GM19324 (cell line): ENCODE measurements around the gene SLC5A10.
A peak's percentile ranks its signal among the peaks of the same experiment; 100 is the strongest.
"Not testable (repeated sequence)": the region's sequence is repeated elsewhere in the genome, so short reads cannot be mapped to it uniquely, and the experiment has no call there.

Experiments used
- ATAC-seq: cut with Tn5 transposase; IDR thresholded peaks from one replicate; pipeline ENCODE4 v1.9.1; 2021; ENCODE audit warnings: mild to moderate bottlenecking, moderate library complexity; ENCODE audit not compliant: unreplicated experiment, low FRiP score

The SLC5A10 gene

DNA sequence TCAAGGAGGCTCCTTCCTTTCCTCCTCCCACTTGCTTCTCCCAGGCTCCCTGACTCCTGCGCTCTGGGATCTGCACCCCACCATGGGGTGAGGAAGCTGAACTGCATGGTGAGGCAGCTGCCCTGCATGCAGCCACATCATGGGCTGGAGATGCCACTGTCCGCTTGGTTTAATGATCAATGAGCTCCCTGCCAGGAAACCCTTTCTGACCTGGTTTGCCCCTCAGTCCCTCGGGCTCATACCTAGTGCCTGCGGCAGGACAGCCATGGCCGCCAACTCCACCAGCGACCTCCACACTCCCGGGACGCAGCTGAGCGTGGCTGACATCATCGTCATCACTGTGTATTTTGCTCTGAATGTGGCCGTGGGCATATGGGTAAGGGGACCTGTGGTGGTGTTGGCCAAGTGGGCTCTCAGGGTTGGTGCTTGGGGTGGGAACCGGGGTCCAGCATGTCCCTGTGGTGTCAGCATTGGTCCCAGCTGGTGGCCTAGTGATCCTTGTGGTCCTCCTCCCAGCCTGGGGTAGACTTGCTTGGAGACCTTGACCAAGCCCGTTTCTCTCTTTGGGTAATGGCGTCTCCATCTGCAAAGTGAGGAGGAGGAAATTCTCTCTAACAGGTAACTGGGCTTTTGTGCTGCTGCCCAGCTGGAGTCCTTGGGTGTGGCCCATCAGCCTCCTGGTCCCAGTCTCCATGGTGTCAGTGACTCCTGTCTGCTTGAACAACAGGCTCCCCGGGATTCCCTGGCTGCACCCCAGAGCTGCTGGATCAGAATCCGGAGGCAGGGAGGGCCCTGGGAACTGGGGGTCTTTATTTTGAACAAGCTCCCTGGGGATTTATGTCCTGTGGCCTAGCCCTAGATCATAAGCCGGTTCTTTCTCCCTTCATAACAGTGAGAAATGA lies at the start of gene SLC5A10:
TSS of gene SLC5A10 (plus strand) at position 225 of the 902 bp plus-strand sequence. CDS start at position 266, 41 bp downstream.
- ATAC-seq, result no peak

- ATAC-seq, result no peak
Measured at GRCh38 chr17:18904482-18904881, 47.5 kb upstream of the SLC5A10 start.

DNA sequence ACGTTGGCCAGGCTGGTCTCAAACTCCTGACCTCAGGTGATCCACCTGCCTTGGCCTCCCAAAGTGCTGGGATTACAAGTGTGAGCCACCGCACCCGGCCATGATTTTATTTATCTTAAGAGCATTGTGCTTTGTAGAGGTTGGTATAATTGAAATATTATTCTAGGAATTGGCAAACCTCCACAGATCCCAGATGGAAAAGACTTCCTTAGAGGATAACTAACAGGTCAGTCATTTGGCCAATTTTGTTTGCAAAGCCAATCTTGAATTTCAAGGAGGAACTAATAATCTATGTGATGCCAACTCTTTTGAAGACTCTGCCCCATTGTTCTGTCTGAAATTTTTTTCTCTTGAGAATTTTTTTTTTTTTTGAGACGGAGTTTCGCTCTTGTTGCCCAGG lies 46.7 kb upstream of the SLC5A10 start:
- no peak for ATAC-seq

DNA sequence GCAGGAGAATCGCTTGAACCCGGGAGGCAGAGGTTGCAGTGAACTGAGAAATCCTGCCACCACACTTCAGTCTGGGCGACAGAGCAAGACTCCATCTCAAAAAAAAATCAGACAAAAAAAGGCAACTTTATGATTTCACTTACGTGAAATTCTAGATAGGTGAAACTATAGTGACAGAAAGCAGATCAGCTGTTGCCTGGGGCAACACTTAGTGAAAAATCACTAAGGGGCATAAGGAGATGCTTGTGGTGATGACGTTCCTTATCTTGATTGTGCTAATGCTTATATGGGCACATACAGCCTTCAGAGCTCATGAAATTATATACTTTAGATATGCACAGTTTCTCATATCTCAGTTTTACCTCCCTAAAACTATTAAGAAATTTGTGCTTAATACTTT lies 41.6 kb upstream of the SLC5A10 start:
- no peak for ATAC-seq

- no peak for ATAC-seq
Measured at GRCh38 chr17:18910881-18911280, 41.1 kb upstream of the SLC5A10 start.

DNA sequence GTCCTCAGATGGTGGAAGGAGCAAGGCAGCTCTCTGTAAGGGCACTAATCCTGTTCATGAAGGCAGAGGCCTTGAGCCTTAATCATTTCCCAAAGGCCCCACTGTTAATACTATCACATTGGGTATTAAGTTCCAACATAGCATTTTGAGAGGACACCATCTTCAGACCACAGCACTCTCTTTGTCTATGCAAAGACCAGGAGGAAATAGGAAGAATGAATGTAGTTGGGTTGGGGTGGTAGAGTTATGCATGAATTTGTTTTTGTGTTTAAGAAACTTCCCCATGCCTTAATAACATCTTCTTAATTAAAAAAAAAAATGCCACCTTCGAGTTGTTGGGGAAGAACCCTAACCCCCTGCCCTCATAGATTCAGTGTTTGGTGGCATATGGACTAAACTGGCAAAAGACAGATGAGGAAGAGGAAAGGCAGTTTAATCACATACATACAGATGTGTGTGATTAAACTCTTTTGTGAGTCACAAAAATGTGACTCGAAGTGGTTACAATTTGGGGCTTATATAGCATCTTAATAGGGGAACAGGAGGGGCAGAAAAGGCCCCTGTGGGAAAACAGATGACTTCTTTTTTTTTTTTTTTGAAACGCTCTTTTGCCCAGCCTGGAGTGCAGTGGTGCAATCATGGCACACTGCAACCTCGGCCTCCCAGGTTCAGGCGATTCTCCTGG lies 35.0 kb upstream of the SLC5A10 start:
- no peak for ATAC-seq

DNA sequence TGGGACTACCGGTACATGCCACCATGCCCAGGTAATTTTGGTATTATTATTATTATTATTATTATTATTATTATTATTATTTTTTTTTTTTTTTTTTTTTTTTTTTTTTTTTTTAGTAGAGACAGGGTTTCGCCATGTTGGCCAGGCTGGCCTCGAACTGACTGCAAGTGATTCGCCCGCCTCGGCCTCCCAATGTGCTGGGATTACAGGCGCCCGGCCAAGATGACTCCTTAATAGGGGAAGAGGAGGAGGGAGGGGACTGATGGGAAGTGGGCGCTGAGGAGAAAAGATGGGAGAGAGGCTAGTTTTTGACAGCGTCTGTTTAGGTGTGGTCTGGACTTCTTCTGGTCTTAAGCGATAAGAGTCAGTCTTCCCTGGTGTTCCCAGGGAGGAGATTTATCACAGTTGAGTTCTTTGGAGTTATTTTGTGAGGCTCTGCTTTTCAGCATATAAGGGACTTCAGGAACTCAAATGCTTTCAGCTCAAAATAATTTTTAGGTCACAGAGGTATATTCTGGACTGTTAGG lies 34.4 kb upstream of the SLC5A10 start:
- no peak for ATAC-seq

DNA sequence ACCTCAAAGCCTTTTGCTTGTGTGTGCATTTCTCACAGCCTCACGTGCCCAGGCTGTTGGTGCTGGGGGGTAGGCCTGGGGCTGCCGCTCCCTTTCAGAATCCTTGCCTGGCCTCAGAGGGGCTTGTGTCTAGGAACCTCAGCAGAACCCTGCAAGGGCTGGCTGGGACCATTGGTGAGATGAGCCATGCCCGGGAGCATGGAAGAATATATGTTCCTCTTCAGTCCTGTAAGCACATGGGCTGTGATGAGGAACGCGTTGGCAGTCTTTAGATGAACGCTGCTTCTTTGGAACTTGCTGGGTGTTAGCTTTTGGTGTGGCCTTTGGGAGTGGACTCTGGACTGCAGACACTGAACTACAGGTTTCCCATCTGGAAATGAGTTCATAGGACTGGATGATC lies 32.0 kb upstream of the SLC5A10 start:
- ATAC-seq, result no peak

DNA sequence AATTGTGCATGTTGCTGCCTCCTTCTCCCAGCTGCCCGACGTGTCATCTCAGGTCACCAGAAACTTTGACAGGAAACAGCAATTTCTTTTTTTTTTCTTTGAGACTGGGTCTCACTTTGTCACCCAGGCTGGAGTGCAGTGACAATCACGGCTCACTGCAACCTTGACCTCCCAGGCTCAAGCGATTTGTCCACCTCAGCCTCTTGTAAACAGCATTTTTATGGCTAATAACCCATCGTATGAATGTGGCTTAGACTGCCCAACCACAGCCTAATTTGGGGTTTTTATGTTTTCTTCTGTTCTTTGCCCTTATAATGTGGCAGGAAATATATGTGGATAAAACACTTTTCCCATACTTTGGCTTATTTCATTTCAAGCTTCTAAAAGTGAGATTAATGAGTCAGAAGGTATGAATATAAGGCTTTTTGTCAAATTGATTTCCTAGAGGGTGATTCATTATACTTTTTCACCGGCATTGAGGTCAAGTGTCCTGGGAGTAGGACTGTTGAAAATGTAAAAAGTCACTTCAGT lies 31.0 kb upstream of the SLC5A10 start:
- peak; percentile 51 for ATAC-seq

DNA sequence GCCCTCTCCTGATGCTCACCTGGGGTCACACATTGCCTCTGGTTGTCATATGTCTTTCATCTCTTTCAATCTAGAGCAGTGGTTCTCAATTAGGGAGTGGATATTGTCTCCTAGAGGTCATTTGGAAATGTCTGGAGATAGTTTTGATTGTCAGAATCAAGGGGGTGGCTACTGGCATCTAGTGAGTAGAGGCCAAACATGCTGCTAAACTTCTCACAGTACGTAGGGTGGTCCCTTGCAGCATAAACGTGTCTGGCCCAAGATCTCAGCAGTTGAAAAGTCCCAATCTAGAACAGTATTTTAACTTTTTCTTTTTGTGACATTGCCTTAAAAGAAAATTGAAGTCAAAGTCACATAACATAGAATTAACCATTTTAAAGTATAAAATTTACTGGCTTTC lies 30.5 kb upstream of the SLC5A10 start:
- ATAC-seq, result no peak

DNA sequence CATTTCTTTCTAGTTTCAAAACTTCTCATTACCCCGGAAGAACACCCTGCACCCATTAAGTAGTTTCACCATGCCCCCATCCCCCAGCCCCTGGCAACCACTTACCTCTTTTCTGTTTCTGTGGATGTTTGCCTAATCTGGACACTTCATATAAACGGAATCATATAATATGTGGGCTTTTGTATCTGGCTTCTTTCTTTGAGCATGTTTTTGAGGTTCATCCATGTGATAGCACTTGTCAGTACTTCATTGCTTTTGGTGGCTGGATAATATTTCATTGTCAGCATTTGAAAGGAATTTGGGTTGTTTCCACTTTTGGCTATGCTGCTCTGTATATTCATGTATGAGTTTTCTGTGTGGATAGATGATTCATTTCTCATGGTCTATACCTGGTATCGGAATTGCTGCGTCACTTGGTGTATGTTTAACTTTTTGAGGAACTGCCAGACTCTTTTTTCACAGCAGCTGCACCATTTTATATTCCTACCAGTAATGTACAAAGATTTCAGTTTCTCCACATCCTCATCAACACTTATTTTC lies 30.0 kb upstream of the SLC5A10 start:
- peak; percentile 49 for ATAC-seq

DNA sequence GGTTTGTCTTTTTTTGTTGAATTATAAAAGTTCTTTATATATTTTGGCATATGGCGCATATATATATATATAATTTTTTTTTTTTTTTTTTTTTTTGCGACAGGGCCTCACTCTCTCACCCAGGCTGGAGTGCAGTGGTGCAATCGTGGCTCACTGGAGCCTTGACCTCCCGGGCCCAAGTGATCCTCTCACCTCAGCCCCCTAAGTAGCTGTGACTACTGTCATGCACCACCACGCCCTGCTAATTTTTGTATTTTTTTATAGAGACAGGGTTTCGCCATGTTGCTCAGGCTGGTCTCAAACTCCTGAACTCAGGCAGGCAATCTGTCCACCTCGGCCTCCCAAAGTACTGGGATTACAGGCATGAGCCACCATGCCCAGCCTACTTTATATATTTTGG lies 29.4 kb upstream of the SLC5A10 start:
- not testable (repeated sequence) for ATAC-seq

DNA sequence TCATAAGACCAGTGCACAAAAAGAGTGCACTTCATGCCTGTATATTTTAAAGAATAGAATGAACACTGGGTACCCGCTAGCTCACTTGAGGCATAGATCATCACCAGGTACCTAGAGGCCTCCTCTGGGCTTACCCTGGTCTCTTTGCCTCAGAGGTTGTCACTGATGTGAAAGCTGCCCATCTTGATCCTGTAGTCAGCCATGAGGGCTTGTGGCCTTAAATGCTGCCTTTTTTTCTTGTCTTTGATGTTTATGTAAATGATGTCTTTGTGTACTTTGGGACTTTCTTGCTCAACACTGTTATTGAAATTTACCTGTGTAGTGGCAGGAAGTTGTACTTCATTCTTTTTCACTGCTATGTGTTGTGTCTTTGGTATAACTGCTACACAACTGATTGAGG lies 26.8 kb upstream of the SLC5A10 start:
- no peak for ATAC-seq

DNA sequence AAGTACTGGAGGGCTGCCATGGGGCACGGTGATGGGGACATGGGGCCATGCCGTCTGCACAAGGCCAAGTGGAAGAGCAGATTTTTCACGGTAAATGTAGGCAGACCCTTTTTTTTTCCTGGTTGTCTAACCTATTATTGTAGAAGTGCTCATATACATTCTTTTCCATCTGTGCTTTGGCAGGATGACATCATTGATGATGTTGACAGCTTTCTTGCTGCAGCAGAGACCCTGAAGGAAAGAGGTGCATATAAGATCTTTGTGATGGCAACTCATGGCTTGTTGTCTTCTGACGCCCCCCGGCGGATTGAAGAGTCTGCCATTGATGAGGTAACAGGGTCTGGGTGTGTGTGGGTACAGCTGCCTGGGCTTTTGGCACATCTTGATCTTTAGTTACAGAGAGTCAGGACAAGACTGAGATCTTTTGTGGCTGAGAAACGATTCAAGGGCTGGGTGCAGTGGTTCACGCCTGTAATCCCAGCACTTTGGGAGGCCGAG lies 23.3 kb upstream of the SLC5A10 start:
- ATAC-seq, result no peak

- no peak for ATAC-seq
Measured at GRCh38 chr17:18932360-18933055, 19.5 kb upstream of the SLC5A10 start.

DNA sequence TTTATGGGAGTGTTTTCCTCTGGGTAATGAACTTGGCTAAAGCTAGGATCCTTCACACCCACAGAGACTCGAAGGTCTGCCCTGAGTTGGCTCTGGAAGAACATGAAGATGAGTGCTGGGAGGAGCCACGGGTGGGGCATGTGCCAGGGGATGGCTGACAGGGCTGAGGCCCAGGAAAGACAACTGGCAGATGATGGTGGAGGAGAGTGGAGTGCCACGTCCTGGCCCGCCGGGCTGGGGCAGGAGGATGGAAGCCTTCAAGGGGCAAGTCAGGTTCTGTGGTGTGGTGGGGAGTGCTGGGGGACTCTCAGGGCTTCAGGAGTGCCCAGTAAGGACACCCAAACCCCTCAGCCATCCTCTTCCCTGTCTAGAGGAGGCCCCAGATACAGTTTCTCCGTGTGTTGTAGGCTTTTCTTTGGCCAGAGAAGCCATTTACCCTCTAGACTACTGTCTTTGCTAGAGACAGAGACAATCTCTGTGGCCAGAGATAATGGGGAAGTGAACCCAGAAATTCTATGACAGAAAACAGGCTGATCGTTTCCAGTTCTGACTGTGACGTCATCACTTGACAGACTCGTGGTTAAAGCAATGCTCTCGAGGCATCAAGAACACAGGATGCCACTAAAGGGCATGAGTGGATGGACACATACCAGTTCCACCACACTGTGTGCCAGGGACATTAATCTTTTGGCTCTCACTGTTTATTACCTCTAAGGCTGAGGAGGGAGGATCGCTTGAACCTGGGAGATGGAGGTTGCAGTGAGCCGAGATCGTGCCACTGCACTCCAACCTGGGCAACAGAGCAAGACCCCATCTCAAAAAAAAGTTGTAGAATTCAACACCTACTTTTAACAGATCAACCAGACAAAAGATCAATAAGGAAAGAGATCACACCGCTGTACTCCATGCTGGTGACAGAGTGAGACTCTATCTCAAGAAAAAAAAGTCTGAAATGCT lies 18.6 kb upstream of the SLC5A10 start:
- no peak for ATAC-seq

DNA sequence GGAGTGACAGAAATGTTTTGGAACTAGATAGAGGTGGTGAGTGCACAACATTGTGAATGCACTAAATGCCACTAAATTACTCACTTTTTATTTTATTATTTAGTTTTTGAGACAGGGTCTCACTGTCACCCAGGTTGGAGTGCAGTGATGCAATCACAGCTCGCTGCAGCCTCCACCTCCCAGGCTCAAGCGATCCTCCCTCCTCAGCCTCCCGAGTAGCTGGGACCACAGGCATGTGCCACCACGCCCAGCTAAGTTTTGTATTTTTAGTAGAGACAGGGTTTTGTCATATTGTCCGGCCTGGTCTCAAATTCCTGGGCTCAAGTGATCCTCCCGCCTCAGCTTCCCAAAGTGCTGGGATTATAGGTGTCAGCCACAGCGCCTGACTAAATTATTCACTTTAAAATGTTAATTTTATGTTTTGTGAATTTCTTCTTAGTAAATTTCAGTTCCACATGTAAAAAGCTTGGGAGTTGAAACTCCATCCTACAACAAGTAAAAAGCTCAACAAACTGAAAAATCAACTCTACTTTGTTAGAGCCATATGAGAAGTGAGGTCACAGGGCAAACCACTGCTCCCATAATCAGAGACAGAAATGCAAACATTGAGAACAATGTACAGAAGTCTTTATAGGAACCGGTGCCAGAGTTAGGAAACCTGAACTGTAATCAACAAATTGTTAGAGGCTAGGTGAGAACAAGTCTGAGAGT lies 13.8 kb upstream of the SLC5A10 start:
- ATAC-seq, result no peak

DNA sequence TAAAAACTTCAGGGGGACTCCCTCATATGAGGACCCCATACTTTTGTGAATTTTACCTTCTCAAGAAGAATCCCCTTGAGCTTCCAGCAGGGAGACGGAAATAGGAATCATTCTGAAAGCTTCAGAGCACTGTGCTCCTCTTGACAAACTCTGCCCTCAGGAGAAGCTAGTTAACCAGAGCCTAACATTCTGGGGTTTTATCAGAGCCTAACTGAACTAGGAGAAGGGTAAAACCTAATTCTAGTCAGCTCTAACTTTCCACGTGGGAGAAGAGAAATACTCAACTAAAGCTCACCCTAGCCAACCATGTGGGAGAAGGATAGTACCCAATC lies 13.3 kb upstream of the SLC5A10 start:
- no peak for ATAC-seq

DNA sequence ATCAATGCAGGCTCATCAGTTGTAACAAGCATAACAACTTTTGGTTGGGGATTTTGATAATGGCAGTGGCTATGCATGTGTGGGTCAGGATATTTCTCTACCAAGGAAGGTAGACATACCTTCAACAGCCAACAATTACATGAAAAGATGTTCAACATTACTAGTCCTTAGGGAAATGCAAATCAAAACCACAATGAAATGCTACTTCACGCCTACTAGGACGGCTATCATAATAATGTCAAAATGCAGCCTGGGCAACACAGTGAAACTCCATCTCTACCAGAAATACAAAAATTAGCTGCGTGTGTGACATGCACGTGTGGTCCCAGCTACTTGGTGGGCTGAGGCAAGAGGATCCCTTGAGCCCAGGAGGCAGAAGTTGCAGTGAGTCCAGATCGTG lies 7.3 kb upstream of the SLC5A10 start:
- no peak for ATAC-seq
